ENCODE data around the gene FAH. TPM values are rescaled to one million over a fixed set of nuclear protein-coding genes. Genes with fewer than 3 reads are reported as not detected.

Gene FAH
- total and polyA plus RNA-seq, 2 experiments from 2014 or later = 16.3 to 20.3 TPM

DNA sequence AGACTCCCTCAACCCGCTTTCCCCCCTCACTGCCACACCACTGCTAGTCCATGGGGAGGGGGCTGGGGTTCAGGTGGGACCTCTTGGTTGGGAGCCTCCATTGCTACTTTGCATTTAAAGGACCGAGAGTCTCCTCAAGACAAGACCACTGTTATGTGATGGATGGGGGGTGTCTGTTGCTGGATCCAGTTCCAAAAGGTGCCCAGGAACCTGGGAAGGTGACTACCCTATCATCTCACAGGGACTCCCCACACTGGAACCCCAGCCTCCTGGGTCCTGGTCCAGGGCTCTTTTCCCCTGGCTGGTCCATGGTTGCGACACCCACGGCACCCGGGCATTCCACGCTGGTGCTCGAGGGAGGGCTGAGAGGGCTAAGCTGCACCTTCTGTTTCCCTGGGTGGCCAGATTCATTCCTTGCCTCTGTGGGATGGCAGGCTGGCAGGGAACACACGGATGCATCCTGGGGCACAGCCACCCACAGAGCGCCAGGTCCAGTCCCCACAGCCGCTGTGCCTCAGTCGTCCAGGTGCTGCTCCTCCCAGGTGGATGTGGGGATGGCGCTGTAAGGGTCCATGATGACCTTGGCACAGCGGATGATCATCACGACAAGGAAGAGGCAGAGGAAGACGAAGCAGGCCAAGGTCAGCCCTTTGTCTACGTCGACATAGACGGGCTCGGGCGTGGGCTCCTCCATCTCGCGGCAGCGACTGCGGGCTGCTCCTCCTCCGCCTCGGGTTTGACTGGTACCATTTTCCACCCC is 48.6 kb downstream of the FAH start:
- ATAC-seq (no peak), DNase-seq (ENCODE audit: low spot score) (no peak)
- Histone ChIP-seq H3K4me2 (no peak overlapping the region), H3F3A (replicated peaks; ENCODE audit: low read depth) (no peaks in the 10 kb centered on the region), H3K4me1 (ENCODE audit: insufficient read depth) (peaks cover 10% of the 10 kb centered on the region; the same call in 1 of the 2 replicates), H2AFZ (no peak overlapping the region), H3K36me3 (ENCODE audit: insufficient read depth) (no peaks in the 10 kb centered on the region), H3K4me3 (no peak overlapping the region), H3K9me2 (ENCODE audit: insufficient read depth) (0 out of 2 replicates have a peak, but pooled peaks cover 9% of the 10 kb centered on the region), H3K27ac (ENCODE audit: low read depth) (no peak overlapping the region), H3K27me3 (ENCODE audit: insufficient read depth) (no peaks in the 10 kb centered on the region), H3K79me2 (replicated peaks; ENCODE audit: insufficient read depth) (no peaks in the 10 kb centered on the region), H4K20me1 (replicated peaks; ENCODE audit: insufficient read depth) (no peaks in the 10 kb centered on the region)
- peaks cover 18% of the 10 kb centered on the region for H3K4me1 Mint-ChIP-seq
- no peak overlapping the region for H3K4me3 Mint-ChIP-seq
- H3K27ac Mint-ChIP-seq = no peak overlapping the region
- TF ChIP-seq ZNF462 (CRISPR knock-in tag; IDR thresholded peaks at IDR 0.05) (no peak), NANOG (IDR thresholded peaks at IDR 0.05; ENCODE audit: borderline replicate concordance) (no peak), CREB1 (CRISPR knock-in tag; IDR thresholded peaks at IDR 0.05; ENCODE audit: low read depth) (no peak), POLR2AphosphoS5 (IDR thresholded peaks at IDR 0.05; ENCODE audit: low read depth) (no peak), ZNF114 (CRISPR knock-in tag; IDR thresholded peaks at IDR 0.05) (no peak), EZH2phosphoT487 (IDR thresholded peaks at IDR 0.05; ENCODE audit: unreplicated experiment) (no peak), ZNF331 (CRISPR knock-in tag; IDR thresholded peaks at IDR 0.05; ENCODE audit: low read depth) (no peak), STAT1 (IDR thresholded peaks at IDR 0.05; ENCODE audit: unreplicated experiment) (no peak), JUNB (IDR thresholded peaks at IDR 0.05; ENCODE audit: unreplicated experiment) (no peak), EZH2 (IDR thresholded peaks at IDR 0.05; ENCODE audit: low read depth, unreplicated experiment) (no peak)
- TF ChIP-seq, protein P1, sequence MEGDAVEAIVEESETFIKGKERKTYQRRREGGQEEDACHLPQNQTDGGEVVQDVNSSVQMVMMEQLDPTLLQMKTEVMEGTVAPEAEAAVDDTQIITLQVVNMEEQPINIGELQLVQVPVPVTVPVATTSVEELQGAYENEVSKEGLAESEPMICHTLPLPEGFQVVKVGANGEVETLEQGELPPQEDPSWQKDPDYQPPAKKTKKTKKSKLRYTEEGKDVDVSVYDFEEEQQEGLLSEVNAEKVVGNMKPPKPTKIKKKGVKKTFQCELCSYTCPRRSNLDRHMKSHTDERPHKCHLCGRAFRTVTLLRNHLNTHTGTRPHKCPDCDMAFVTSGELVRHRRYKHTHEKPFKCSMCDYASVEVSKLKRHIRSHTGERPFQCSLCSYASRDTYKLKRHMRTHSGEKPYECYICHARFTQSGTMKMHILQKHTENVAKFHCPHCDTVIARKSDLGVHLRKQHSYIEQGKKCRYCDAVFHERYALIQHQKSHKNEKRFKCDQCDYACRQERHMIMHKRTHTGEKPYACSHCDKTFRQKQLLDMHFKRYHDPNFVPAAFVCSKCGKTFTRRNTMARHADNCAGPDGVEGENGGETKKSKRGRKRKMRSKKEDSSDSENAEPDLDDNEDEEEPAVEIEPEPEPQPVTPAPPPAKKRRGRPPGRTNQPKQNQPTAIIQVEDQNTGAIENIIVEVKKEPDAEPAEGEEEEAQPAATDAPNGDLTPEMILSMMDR (conservative IDR thresholded peaks at IDR 0.05; ENCODE audit: low read depth in 2 of 2) = no peak
- TF ChIP-seq, protein P2, sequence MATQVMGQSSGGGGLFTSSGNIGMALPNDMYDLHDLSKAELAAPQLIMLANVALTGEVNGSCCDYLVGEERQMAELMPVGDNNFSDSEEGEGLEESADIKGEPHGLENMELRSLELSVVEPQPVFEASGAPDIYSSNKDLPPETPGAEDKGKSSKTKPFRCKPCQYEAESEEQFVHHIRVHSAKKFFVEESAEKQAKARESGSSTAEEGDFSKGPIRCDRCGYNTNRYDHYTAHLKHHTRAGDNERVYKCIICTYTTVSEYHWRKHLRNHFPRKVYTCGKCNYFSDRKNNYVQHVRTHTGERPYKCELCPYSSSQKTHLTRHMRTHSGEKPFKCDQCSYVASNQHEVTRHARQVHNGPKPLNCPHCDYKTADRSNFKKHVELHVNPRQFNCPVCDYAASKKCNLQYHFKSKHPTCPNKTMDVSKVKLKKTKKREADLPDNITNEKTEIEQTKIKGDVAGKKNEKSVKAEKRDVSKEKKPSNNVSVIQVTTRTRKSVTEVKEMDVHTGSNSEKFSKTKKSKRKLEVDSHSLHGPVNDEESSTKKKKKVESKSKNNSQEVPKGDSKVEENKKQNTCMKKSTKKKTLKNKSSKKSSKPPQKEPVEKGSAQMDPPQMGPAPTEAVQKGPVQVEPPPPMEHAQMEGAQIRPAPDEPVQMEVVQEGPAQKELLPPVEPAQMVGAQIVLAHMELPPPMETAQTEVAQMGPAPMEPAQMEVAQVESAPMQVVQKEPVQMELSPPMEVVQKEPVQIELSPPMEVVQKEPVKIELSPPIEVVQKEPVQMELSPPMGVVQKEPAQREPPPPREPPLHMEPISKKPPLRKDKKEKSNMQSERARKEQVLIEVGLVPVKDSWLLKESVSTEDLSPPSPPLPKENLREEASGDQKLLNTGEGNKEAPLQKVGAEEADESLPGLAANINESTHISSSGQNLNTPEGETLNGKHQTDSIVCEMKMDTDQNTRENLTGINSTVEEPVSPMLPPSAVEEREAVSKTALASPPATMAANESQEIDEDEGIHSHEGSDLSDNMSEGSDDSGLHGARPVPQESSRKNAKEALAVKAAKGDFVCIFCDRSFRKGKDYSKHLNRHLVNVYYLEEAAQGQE (IDR thresholded peaks at IDR 0.05; ENCODE audit: unreplicated experiment) = no peak
- TF ChIP-seq, protein P3, sequence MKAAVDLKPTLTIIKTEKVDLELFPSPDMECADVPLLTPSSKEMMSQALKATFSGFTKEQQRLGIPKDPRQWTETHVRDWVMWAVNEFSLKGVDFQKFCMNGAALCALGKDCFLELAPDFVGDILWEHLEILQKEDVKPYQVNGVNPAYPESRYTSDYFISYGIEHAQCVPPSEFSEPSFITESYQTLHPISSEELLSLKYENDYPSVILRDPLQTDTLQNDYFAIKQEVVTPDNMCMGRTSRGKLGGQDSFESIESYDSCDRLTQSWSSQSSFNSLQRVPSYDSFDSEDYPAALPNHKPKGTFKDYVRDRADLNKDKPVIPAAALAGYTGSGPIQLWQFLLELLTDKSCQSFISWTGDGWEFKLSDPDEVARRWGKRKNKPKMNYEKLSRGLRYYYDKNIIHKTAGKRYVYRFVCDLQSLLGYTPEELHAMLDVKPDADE (IDR thresholded peaks at IDR 0.05) = no peak
- no peaks in the 10 kb centered on the region for H3K9me3 Mint-ChIP-seq
- no peaks in the 10 kb centered on the region for H3K36me3 Mint-ChIP-seq (ENCODE audit: low read depth)
- H3K27me3 Mint-ChIP-seq (ENCODE audit: insufficient read depth, low read depth, poor library complexity) = peaks cover 4% of the 10 kb centered on the region
